Endothelial cell of umbilical vein (primary cell): ENCODE data around the gene UBTD2.

Experiments used
- EZH2 ChIP-seq: IDR thresholded peaks from 2 replicates; pipeline ENCODE4 v1.6.1; 2012; ENCODE audit warnings: borderline replicate concordance, low read depth, mild to moderate bottlenecking, moderate library complexity, low read length, inconsistent platforms; ENCODE audit not compliant: severe bottlenecking
- FOS ChIP-seq: IDR thresholded peaks from 2 replicates; pipeline ENCODE4 v1.6.1; 2011; ENCODE audit warnings: mild to moderate bottlenecking, low read length, moderate library complexity, borderline replicate concordance; ENCODE audit not compliant: insufficient read depth
- GATA2 ChIP-seq: IDR thresholded peaks from 2 replicates; pipeline ENCODE4 v1.7.0; 2011; ENCODE audit warnings: low read depth, mild to moderate bottlenecking, moderate library complexity, mixed read lengths, low read length; ENCODE audit not compliant: insufficient read length, insufficient read depth
- MAX ChIP-seq: IDR thresholded peaks from 2 replicates; pipeline ENCODE4 v1.6.1; 2011; ENCODE audit not compliant: insufficient read depth, insufficient read length
- MYC ChIP-seq: IDR thresholded peaks from one replicate; pipeline ENCODE4 v1.6.1; 2011; ENCODE audit warnings: mild to moderate bottlenecking, low read depth, low read length
- POLR2A ChIP-seq: IDR thresholded peaks from 2 replicates; pipeline ENCODE4 v1.6.1; 2012; ENCODE audit warnings: low read depth, mild to moderate bottlenecking, control low read depth, low read length
- POLR2AphosphoS5 ChIP-seq: IDR thresholded peaks from 2 replicates; pipeline ENCODE4 v1.6.1; 2012; ENCODE audit warnings: low read depth, mild to moderate bottlenecking, control low read depth, low read length, moderate library complexity; ENCODE audit not compliant: insufficient read depth
- TF ChIP-seq, protein P1 (sequence below), 2 donors: IDR thresholded peaks; 1 replicate in 1 of 2; 2 replicates in 1 of 2; pipeline ENCODE4 v1.5.1; 2011; ENCODE audit warnings: low read length in 2 of 2, mild to moderate bottlenecking in 2 of 2, moderate library complexity in 2 of 2, control low read depth in 1 of 2, inconsistent platforms in 1 of 2, low read depth in 1 of 2; ENCODE audit not compliant: insufficient read depth in 1 of 2; ENCODE audit errors: extremely low read depth in 1 of 2

GRCh38 chr5:172266676-172267092 is 16.9 kb downstream of the UBTD2 start:
- no peak for TF ChIP-seq POLR2A
- TF ChIP-seq POLR2AphosphoS5 = no peak
- TF ChIP-seq, protein P1, sequence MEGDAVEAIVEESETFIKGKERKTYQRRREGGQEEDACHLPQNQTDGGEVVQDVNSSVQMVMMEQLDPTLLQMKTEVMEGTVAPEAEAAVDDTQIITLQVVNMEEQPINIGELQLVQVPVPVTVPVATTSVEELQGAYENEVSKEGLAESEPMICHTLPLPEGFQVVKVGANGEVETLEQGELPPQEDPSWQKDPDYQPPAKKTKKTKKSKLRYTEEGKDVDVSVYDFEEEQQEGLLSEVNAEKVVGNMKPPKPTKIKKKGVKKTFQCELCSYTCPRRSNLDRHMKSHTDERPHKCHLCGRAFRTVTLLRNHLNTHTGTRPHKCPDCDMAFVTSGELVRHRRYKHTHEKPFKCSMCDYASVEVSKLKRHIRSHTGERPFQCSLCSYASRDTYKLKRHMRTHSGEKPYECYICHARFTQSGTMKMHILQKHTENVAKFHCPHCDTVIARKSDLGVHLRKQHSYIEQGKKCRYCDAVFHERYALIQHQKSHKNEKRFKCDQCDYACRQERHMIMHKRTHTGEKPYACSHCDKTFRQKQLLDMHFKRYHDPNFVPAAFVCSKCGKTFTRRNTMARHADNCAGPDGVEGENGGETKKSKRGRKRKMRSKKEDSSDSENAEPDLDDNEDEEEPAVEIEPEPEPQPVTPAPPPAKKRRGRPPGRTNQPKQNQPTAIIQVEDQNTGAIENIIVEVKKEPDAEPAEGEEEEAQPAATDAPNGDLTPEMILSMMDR (IDR thresholded peaks at IDR 0.05; ENCODE audit: extremely low read depth in 1 of 2, insufficient read depth in 1 of 2, low read depth in 1 of 2, low read length in 2 of 2) = no peak
- no peak for TF ChIP-seq MAX
- no peak for TF ChIP-seq MYC
- TF ChIP-seq EZH2 = no peak
- TF ChIP-seq GATA2 = no peak
- TF ChIP-seq FOS = no peak
